Skeletal muscle tissue (tissue), 4 donors: ENCODE data around the gene PMP22. TPM values are rescaled to one million over a fixed set of nuclear protein-coding genes. Genes with fewer than 3 reads are reported as not detected.

ENCODE experiments used
- H3K27ac ChIP-seq: one replicate; pipeline ENCODE4 v1.7.0; 2013; ENCODE audit warnings: mild to moderate bottlenecking, low read depth, low read length, inconsistent platforms
- H3K27me3 ChIP-seq, 3 donors: one replicate each; pipeline ENCODE4 v1.7.0; 2013; ENCODE audit warnings: low read length in 3 of 3; ENCODE audit not compliant: control insufficient read depth in 3 of 3, insufficient read depth in 3 of 3
- H3K36me3 ChIP-seq, 3 donors: one replicate each; pipeline ENCODE4 v1.7.0; 2013; ENCODE audit warnings: low read length in 3 of 3; ENCODE audit not compliant: control insufficient read depth in 3 of 3, insufficient read depth in 3 of 3
- H3K4me1 ChIP-seq, 3 donors: one replicate each; pipeline ENCODE4 v1.7.0; 2013; ENCODE audit warnings: low read length in 3 of 3, mild to moderate bottlenecking in 3 of 3; ENCODE audit not compliant: control insufficient read depth in 3 of 3, insufficient read depth in 3 of 3
- H3K4me3 ChIP-seq, 3 donors: one replicate each; pipeline ENCODE4 v1.7.0; 2013; ENCODE audit warnings: low read length in 3 of 3
- H3K9ac ChIP-seq, 3 donors: one replicate each; pipeline ENCODE4 v1.7.0; 2013; ENCODE audit warnings: low read length in 3 of 3, mild to moderate bottlenecking in 3 of 3, moderate library complexity in 2 of 3, low read depth in 1 of 3
- H3K9me3 ChIP-seq, 3 donors: one replicate each; pipeline ENCODE4 v1.7.0; 2013; ENCODE audit warnings: low read length in 3 of 3; ENCODE audit not compliant: control insufficient read depth in 3 of 3
- total RNA-seq: library from RNA; depleted of rRNA; stranded (reverse); fragments of >200 nt; gene quantifications from one replicate; pipeline ENCODE4 v1.2.3, GENCODE V29; 2014
- donor health status: Osteomylitis.

The PMP22 gene
- total RNA-seq, 1 donor from 2014 or later: 92.9 TPM

DNA sequence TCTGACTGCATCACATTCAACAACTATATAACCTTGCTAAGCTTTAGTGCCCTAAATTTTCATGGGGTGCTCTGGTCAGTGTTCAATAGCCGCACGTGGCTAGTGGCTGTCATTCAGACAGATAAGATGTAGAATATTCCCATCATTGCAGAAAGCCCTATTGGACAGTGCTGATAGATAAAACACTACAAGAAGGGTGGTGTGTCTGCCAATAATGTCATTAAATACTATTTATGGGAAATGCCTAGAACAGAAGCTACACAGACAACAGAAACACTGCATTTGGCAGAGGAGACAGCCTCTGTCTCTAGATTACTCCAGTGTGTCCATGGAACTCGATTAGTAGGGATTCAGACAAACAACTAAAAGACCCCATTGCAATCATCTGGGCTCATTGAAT, 28.4 kb upstream of the PMP22 start:
- Histone ChIP-seq H3K27me3 (no peaks in the 10 kb centered on the region), H3K9me3 (no peaks in the 10 kb centered on the region), H3K36me3 (no peaks in the 10 kb centered on the region), H3K9ac (no peak overlapping the region), H3K4me3 (no peak overlapping the region), H3K27ac (no peak overlapping the region), H3K4me1 (no peaks in the 10 kb centered on the region)

GRCh38 chr17:15291674-15292361, 26.7 kb upstream of the PMP22 start:
- H3K27ac ChIP-seq: no peak overlapping the region
- no peaks in the 10 kb centered on the region for H3K9me3 ChIP-seq
- no peak overlapping the region for H3K9ac ChIP-seq
- H3K4me3 ChIP-seq: no peak overlapping the region
- H3K27me3 ChIP-seq: no peaks in the 10 kb centered on the region
- no peaks in the 10 kb centered on the region for H3K4me1 ChIP-seq
- H3K36me3 ChIP-seq: no peaks in the 10 kb centered on the region

DNA sequence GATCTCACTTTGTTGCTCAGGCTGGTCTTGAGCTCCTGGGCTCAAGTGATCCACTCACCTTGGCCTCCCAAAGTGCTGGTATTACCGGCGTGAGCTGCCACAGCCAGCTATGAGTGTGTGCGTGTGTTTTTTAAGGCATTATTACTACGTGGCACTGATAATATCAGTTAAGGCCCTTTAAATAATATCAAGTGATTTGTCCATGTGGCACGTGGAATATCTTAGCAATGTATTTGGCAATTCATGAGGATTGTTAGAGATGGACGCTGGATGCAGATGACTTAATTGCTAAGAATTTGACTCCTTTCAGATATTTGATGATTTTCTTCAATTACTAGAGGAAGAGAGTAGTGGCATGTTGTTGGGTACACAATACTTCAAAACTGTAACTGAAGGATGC, 25.5 kb upstream of the PMP22 start:
- Histone ChIP-seq H3K4me1 (peaks cover 0 to 5% (median 4%) of the 10 kb centered on the region in 3 donors), H3K27ac (no peak overlapping the region), H3K9ac (no peak overlapping the region), H3K9me3 (no peaks in the 10 kb centered on the region), H3K27me3 (no peaks in the 10 kb centered on the region), H3K4me3 (no peak overlapping the region), H3K36me3 (no peaks in the 10 kb centered on the region)

DNA sequence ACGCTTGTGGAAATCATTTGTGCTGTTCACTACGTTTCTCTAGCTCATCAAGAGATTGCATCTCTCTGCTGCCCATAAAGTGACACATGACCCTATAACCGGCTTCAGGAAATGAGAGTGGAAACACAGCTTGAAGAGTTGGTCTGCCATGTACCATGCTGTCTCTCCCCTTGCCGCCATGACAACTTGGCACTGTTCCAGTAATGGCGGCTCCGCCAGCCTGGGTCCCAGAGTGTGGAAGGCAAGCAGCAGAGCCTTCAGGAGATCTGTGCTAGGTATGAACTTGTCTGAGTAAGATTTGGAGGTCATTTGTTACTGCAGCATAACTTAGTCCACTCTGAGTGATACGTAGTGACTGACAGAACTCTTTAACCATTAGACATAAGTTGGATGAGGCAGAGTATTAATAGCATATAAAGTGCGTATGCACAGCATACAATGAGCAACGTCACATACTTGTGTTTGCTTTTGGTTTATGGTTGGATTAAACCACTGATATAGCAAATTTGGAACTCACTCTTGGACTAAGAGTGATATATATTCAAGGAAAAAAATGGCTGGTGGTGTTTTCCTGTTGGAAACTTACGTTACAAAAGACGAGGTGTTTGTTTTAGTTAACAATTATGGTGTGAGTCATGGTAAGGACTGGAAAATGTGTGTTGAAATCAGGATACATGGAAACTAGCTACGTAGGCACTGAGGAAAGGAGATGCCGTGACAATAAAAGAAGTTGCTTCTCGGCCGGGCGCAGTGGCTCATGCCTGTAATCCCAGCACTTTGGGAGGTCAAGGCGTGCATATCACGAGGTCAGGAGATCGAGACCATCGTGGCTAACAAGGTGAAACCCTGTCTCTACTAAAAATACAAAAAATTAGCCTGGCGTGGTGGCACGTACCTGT, 24.4 kb upstream of the PMP22 start:
- Histone ChIP-seq H3K4me3 (no peak overlapping the region), H3K9me3 (no peaks in the 10 kb centered on the region), H3K27me3 (no peaks in the 10 kb centered on the region), H3K4me1 (peaks cover 0 to 8% (median 5%) of the 10 kb centered on the region in 3 donors), H3K36me3 (no peaks in the 10 kb centered on the region), H3K9ac (no peak overlapping the region), H3K27ac (no peak overlapping the region)

- Histone ChIP-seq H3K27me3 (no peaks in the 10 kb centered on the region), H3K9me3 (no peaks in the 10 kb centered on the region), H3K36me3 (no peaks in the 10 kb centered on the region), H3K4me1 (peaks cover 0 to 8% (median 5%) of the 10 kb centered on the region in 3 donors), H3K4me3 (no peak overlapping the region), H3K9ac (no peak overlapping the region), H3K27ac (no peak overlapping the region)
Measured at GRCh38 chr17:15288859-15289258, 23.7 kb upstream of the PMP22 start.

GRCh38 chr17:15287538-15288267, 22.6 kb upstream of the PMP22 start:
- H3K4me3 ChIP-seq: no peak overlapping the region
- H3K27me3 ChIP-seq: no peaks in the 10 kb centered on the region
- H3K9ac ChIP-seq: no peak overlapping the region
- H3K9me3 ChIP-seq: no peaks in the 10 kb centered on the region
- no peaks in the 10 kb centered on the region for H3K36me3 ChIP-seq
- peaks cover 0 to 8% (median 5%) of the 10 kb centered on the region in 3 donors for H3K4me1 ChIP-seq
- H3K27ac ChIP-seq: no peak overlapping the region

DNA sequence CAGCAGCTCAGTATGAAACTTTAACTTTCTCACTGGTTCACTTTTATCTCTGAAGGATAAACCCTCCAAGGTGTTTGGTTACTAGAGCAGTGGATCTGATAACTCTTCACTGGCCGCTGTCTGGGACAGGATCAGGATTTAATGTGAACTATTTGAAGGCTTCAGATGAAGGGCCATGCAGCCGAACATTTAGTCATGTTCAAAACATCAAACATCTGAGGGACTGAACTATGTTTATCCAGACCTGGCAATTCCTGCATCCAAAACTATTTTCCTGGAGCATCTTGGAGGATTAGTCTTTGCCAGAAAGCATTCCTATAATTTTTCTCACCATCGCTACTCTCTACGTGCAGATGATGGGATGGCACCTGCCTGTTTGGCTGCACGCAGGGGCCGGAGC, 20.3 kb upstream of the PMP22 start:
- H3K27ac ChIP-seq: no peak overlapping the region
- H3K27me3 ChIP-seq: no peaks in the 10 kb centered on the region
- H3K9me3 ChIP-seq: no peaks in the 10 kb centered on the region
- peaks cover 0 to 8% (median 5%) of the 10 kb centered on the region in 3 donors for H3K4me1 ChIP-seq
- H3K36me3 ChIP-seq: no peaks in the 10 kb centered on the region
- no peak overlapping the region for H3K9ac ChIP-seq
- H3K4me3 ChIP-seq: no peak overlapping the region

DNA sequence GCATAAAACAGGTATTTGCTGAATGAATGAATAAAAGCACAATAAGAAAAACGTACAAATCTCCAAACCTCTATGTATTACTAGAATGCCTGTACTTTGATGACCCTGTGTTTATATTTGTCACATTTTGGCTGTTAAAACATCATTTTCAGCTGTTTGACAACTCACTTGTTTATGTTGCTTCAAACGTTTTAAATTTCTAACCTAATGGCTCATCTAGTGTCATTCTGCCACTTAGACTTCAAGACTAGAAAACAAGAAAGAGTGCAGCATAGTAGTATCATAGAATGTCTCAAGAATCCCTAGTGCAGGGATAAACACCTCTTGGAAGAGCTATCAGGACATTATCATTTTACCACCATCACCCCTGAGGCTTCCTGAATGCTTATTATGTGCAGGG, 19.4 kb upstream of the PMP22 start:
- H3K4me3 ChIP-seq: no peak overlapping the region
- no peaks in the 10 kb centered on the region for H3K36me3 ChIP-seq
- no peaks in the 10 kb centered on the region for H3K27me3 ChIP-seq
- no peaks in the 10 kb centered on the region for H3K9me3 ChIP-seq
- peaks cover 0 to 8% (median 5%) of the 10 kb centered on the region in 3 donors for H3K4me1 ChIP-seq
- H3K27ac ChIP-seq: no peak overlapping the region
- no peak overlapping the region for H3K9ac ChIP-seq

GRCh38 chr17:15284107-15284506, 19.0 kb upstream of the PMP22 start:
- H3K9ac ChIP-seq: no peak overlapping the region
- H3K36me3 ChIP-seq: no peaks in the 10 kb centered on the region
- peaks cover 0 to 8% (median 5%) of the 10 kb centered on the region in 3 donors for H3K4me1 ChIP-seq
- H3K9me3 ChIP-seq: no peaks in the 10 kb centered on the region
- no peak overlapping the region for H3K27ac ChIP-seq
- H3K4me3 ChIP-seq: no peak overlapping the region
- no peaks in the 10 kb centered on the region for H3K27me3 ChIP-seq
